Hepatocyte (in vitro differentiated cells): ENCODE data around the gene IL17REL. TPM values are rescaled to one million over a fixed set of nuclear protein-coding genes. Genes with fewer than 3 reads are reported as not detected.

Source experiments
- DNase-seq: peaks from one replicate; pipeline ENCODE4 v3.0.0-alpha.2; 2016; ENCODE audit warnings: low spot score
- H2AFZ ChIP-seq: fragments of 200-600 bp; sonication (generic); 2 replicates; pipeline ENCODE4 v1.6.0; 2016; ENCODE audit warnings: antibody characterized with exemption, mild to moderate bottlenecking
- H3K27ac ChIP-seq: fragments of 200-600 bp; sonication (generic); 2 replicates; pipeline ENCODE4 v1.5.1; 2016; ENCODE audit warnings: mild to moderate bottlenecking
- H3K27me3 ChIP-seq: fragments of 200-600 bp; sonication (generic); 2 replicates; pipeline ENCODE4 v1.6.1; 2016
- H3K36me3 ChIP-seq: fragments of 200-600 bp; sonication (generic); replicated peaks from 2 replicates; pipeline ENCODE4 v1.5.1; 2016; ENCODE audit warnings: low read depth; ENCODE audit not compliant: insufficient read depth
- H3K4me1 ChIP-seq: fragments of 200-600 bp; sonication (generic); 2 replicates; pipeline ENCODE4 v1.5.1; 2016; ENCODE audit warnings: mild to moderate bottlenecking, moderate library complexity; ENCODE audit not compliant: insufficient read depth
- H3K4me2 ChIP-seq: fragments of 200-600 bp; sonication (generic); 2 replicates; pipeline ENCODE4 v1.6.0; 2016
- H3K4me3 ChIP-seq: fragments of 200-600 bp; sonication (generic); 2 replicates; pipeline ENCODE4 v1.5.1; 2016; ENCODE audit warnings: mild to moderate bottlenecking
- H3K79me2 ChIP-seq: fragments of 200-600 bp; sonication (generic); 2 replicates; pipeline ENCODE4 v1.6.0; 2017; ENCODE audit warnings: mild to moderate bottlenecking
- H3K9me2 ChIP-seq: fragments of 200-600 bp; sonication (generic); replicated peaks from 2 replicates; pipeline ENCODE4 v1.6.0; 2017; ENCODE audit warnings: mild to moderate bottlenecking; ENCODE audit not compliant: insufficient read depth
- H3K9me3 ChIP-seq: fragments of 200-600 bp; sonication (generic); 2 replicates; pipeline ENCODE4 v1.5.1; 2016; ENCODE audit warnings: low read depth, mild to moderate bottlenecking
- H4K20me1 ChIP-seq: fragments of 200-600 bp; sonication (generic); 2 replicates; pipeline ENCODE4 v1.6.0; 2016; ENCODE audit warnings: mild to moderate bottlenecking; ENCODE audit not compliant: insufficient read depth, poor library complexity, severe bottlenecking
- CTCF ChIP-seq: fragments of 200-600 bp; sonication (generic); IDR thresholded peaks from 2 replicates; pipeline ENCODE4 v1.5.1; 2016; ENCODE audit warnings: antibody characterized with exemption, mild to moderate bottlenecking; ENCODE audit not compliant: poor library complexity
- EZH2 ChIP-seq: fragments of 200-600 bp; sonication (generic); IDR thresholded peaks from 2 replicates; pipeline ENCODE4 v1.6.1; 2016; ENCODE audit warnings: antibody characterized with exemption, mild to moderate bottlenecking, borderline replicate concordance
- EZH2phosphoT487 ChIP-seq: fragments of 200-600 bp; sonication (generic); IDR thresholded peaks from one replicate; pipeline ENCODE4 v1.6.1; 2018; ENCODE audit warnings: antibody characterized with exemption, mild to moderate bottlenecking, low read depth, moderate library complexity; ENCODE audit not compliant: unreplicated experiment, severe bottlenecking
- WGBS: methylation state at CpG from one replicate; pipeline ENCODE4 v1.1.6; 2016; ENCODE audit warnings: low lambda C conversion rate; ENCODE audit errors: missing lambda C conversion rate; 5-methylcytosine and 5-hydroxymethylcytosine counted together
- polyA plus RNA-seq: library from polyadenylated mRNA; unstranded; fragments of >200 nt; fragmentation: Nextera tagmentation; extraction: Ambion mirVana; gene quantifications from 2 replicates; pipeline ENCODE4 v1.2.1, GENCODE V29; 2016
- total RNA-seq: library from RNA; depleted of rRNA; stranded (reverse); fragments of >200 nt; gene quantifications from 2 replicates; pipeline ENCODE4 v1.2.3, GENCODE V29; 2014

The IL17REL gene
- total and polyA plus RNA-seq, 2 experiments from 2014 or later, result not detected

DNA sequence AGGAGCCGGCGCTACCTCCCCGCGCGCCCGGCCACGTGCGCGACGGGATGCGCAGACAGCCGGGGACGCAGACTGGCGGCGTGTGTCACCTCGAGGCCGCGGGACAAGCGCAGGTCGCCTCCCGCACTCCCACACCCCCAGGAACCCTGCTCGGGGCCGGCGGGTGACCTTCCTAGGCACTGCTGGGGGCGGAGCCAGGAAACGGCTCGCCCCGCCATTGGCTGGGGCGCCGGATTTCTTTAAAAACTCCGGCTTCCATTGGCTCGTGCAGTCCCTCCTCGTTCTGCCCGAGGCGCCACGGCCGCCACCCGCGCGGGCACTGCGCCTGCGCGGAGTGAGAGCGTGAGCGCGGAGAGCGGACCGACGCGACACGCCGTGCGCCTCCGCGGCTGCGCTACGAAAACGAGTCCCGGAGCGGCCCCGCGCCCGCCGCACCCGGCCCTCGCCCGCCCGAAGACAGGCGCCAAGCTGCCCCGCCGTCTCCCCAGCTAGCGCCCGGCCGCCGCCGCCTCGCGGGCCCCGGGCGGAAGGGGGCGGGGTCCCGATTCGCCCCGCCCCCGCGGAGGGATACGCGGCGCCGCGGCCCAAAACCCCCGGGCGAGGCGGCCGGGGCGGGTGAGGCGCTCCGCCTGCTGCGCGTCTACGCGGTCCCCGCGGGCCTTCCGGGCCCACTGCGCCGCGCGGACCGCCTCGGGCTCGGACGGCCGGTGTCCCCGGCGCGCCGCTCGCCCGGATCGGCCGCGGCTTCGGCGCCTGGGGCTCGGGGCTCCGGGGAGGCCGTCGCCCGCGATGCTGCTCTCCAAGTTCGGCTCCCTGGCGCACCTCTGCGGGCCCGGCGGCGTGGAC lies 52.2 kb downstream of the IL17REL start, which contains the start of gene PIM3:
PIM3 (plus strand) TSS at position 614 of the 846 bp plus-strand sequence; CDS start at position 790, 176 bp downstream.
- peak within 1 kb of the TSS; percentile 94 for H3K27ac ChIP-seq
- H3K4me1 ChIP-seq, result peaks cover 34% of the 10 kb centered on the region
- no peaks in the 10 kb centered on the region for H3K9me3 ChIP-seq
- H3K4me2 ChIP-seq, result peak within 1 kb of the TSS; percentile 97
- H3K9me2 ChIP-seq, result no peaks in the 10 kb centered on the region
- peaks cover 42% of the 10 kb centered on the region for H4K20me1 ChIP-seq
- H3K4me3 ChIP-seq, result peak within 1 kb of the TSS; percentile 96
- peaks cover 35% of the 10 kb centered on the region for H3K79me2 ChIP-seq
- DNase-seq, result peak; percentile 98
- H2AFZ ChIP-seq, result peak within 1 kb of the TSS; percentile 22
- TF ChIP-seq EZH2, result no peak
- H3K27me3 ChIP-seq, result no peaks in the 10 kb centered on the region
- WGBS, result under 1% methylated on average over 54 of the region's 137 CpGs
- no peaks in the 10 kb centered on the region for H3K36me3 ChIP-seq

DNA sequence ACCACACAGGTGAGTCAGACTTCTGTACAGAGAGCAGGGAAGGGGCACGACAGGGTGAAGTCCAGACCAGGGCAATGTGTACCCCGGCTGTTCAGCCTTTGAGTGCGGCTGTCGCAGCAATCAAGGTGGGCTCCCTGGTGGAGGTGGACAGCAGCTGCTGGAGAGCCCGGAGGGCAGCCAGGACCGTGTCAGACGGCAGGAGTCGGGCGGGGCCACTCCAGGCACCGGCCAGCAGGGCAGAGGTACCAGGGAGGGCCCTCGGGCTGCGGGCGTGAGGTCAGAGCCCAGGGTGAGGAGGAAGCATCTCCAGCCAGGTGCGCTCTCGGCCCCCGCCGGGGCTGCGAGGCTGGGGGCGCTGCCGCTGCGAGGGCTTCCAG lies 52.8 kb downstream of the IL17REL start:
- Histone ChIP-seq H3K4me3 (peak overlapping the region; percentile 43), H2AFZ (peak overlapping the region; percentile 22), H3K36me3 (no peaks in the 10 kb centered on the region), H3K9me3 (no peaks in the 10 kb centered on the region), H3K27ac (peak overlapping the region; percentile 94), H3K9me2 (no peaks in the 10 kb centered on the region), H4K20me1 (peaks cover 36% of the 10 kb centered on the region), H3K4me2 (peak overlapping the region; percentile 97), H3K79me2 (peaks cover 35% of the 10 kb centered on the region), H3K4me1 (peaks cover 40% of the 10 kb centered on the region), H3K27me3 (no peaks in the 10 kb centered on the region)
- TF ChIP-seq EZH2phosphoT487, result no peak
- no peak for TF ChIP-seq EZH2
- no peak for TF ChIP-seq CTCF
- 22% methylated on average over 15 of the region's 21 CpGs for WGBS
- no peak for DNase-seq

DNA sequence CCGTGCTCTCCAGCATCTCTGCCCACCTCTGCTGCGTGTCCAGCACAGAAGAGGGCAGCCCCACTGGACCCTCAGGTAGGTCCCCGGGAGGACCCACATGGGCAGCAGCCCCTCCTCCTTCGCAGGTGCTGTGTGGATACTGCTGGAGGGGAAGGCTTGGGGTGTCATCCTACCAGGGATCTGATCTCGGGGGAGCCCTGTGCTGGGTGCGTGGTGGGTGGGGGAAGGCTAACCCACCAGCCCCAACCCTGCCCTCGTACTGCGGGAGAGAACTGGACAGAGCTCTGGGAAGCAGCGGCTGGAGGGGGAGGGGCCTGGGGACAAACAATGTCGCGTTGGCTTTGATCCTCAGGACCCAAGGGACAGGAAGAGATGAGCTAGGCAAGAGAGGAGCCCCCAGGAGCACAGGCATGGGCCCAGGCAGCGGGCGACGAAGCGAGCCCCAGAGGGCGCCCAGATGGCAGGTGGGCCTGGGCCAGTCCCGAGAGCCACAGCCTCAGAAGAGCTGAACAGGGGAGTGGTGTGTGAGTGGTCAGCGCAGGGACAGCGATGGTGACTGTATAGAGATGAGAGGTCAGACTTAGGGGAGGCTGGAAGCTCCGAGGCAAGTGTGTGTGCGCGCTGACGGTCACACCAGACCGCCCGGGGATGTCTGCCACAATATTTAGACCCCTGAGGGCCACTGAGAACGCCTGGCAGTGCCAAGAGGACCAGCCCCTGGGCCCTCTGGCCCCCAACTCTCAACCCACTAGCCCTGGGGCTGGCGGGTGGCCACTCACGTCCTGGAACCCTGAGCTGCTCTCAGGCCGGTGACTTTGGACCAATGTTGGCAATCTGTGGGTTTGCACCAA lies 53.4 kb downstream of the IL17REL start:
- Histone ChIP-seq H3K4me1 (peaks cover 38% of the 10 kb centered on the region), H3K27me3 (no peaks in the 10 kb centered on the region), H3K4me2 (peak overlapping the region; percentile 97), H3K9me2 (no peaks in the 10 kb centered on the region), H4K20me1 (peaks cover 30% of the 10 kb centered on the region), H3K9me3 (no peaks in the 10 kb centered on the region), H2AFZ (no peak overlapping the region), H3K79me2 (peaks cover 29% of the 10 kb centered on the region), H3K4me3 (peak overlapping the region; percentile 43), H3K27ac (peak overlapping the region; percentile 94), H3K36me3 (no peaks in the 10 kb centered on the region)
- WGBS, result 82% methylated on average over 29 of the region's 29 CpGs
- no peak for DNase-seq
- TF ChIP-seq EZH2 (no peak), EZH2phosphoT487 (no peak), CTCF (no peak)
